GM19043 (cell line): Measurements from ENCODE around the gene NPLOC4.
"Not testable (repeated sequence)": the region's sequence is repeated elsewhere in the genome, so short reads cannot be mapped to it uniquely, and the experiment has no call there.

ENCODE experiments used
- ATAC-seq: cut with Tn5 transposase; IDR thresholded peaks from one replicate; pipeline ENCODE4 v1.9.1; 2021; ENCODE audit warnings: low read depth; ENCODE audit not compliant: unreplicated experiment

NPLOC4 gene

DNA sequence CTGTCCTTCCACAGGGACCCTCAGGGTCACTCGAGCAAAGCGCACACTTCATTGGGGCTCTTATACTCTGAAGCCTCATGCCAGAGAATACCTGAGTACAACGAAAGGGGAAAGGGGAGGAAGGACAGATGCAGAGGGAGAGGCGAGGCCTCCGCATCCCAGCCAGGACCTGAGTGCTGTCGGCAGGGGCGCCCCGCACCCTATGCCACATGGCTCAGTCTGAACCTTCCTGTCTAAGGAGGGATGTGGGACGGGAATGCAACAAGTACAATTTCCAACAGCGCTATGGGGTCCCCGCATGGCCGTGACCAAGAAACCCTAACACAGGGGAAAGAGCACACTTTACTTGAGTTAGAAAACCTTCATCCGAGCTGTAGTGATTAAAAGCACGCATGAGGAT lies 44.9 kb downstream of the NPLOC4 start:
- no peak for ATAC-seq

DNA sequence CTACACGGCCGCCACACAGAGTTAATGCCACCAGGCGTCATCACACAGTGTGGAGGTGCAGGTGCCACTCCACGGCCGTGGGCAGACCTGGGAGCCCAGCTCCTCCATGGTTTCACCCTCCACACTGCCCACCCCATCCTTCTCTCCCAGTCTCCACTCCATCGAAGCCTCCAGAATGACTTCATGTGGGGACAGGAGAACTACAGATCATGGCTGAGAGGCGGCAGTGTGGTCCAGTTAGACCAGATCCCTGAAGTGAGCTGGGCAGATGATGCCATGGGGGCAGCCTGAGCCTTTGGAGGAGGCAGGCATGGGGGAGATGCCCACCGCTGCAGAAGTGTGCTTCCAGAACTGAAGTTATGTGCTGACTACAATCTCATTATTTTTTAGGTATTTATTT lies 46.8 kb downstream of the NPLOC4 start:
- ATAC-seq: no peak

DNA sequence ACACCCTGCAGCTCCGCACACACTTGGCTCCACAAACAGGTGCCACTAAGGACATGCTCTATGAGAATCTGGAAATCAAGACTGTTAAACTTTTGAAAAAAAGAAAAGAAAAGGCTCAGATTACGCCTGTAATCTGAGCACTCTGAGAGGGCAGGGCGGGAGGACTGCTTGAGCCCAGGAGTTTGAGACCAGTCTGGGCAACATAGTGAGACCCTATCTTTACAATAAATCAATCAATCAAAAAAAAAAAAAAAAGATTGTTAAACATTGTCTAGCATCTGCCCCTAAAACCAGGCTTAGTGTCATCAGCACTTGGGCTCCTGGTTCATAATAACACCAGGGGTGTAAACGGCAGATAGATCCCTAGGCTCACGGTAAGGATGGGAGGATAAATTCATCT lies 47.3 kb downstream of the NPLOC4 start:
- no peak for ATAC-seq

DNA sequence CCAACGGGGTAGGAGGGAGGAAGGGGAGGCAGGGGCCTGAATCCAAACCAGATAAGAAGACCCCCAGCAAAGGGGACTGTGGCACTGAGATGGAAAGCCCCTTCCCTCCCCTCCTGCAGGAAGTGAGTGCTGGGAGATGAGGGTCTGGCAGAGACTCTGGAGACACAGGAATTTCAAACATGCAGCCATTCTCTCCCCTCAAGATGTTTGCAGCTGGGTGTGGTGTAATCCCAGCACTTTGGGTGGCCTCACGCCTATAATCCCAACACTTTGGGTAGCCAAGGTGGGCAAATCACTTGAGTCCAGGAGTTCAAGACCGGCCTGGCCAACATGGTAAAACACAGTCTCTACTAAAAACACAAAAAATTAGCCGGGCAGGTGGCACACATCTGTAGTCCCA lies 50.8 kb downstream of the NPLOC4 start:
- ATAC-seq: no peak

DNA sequence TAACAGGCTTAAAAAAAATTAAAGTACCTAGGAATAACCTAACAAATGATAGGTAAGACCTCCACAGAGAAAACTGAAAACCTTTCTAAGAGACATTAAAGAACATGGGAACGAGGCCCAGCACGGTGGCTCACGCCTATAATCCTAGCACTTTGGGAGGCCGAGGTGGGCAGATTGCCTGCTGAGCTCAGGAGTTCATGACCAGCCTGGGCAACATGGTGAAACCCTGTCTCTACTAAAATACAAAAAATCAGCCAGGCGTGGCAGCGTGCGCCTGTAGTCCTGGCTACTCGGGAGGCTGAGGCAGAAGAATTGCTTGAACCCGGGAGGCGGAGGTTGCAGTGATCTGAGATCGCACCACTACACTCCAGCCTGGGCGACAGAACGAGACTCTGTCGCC lies 52.1 kb downstream of the NPLOC4 start:
- not testable (repeated sequence) for ATAC-seq

DNA sequence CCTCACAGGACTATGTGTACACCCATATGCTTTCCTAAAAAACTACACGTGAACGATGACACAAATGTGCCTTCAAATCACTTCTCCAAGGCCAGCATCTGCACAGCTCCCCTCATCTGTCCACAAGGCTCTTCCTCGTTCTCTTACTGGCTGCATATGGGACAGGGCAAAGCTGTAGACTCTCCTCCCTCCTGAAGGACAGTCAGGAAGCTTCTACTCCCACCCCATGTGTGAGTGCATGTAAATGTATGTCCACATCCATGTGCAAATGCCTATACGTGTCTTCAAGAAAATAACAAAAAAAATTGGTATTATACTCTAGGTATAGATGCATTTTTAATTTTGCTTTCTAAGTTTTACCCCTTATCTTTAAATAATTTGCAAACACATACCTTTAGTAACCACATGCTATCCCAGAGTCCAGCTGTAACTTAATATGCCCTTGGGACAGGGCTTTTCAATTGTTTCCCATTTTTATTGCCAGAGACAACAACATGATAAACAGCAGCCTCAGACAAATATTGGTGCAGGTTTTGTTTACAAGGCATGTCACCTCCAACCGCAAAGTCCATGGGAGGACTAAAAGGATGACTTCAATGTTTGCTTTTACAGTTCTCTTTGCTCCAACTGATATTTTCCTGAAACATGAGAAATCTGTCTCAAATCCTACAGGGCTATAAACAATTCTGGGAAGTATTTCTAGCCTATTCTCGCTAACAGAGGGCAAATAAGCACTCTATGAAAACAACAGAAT lies 53.1 kb downstream of the NPLOC4 start:
- ATAC-seq: no peak

DNA sequence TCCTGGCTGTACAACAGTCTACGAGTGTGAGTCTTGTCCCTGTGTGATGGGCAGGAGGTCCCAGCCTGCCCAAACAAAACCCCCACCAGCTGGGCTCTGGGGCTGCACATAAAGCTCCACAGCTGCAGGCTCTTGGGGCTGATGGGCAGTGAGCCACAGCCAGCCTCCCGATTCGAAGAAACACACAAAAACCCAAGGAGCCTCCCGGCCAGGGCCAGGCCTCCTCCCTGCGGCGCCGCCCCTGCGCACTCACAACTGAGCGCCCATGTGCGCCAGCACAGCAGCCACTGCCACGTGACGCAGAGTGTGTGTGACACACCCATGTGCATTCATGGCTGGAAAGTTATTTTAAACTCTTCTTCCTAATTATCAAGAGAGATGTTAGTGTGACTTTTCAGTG lies 54.2 kb downstream of the NPLOC4 start:
- ATAC-seq: no peak

DNA sequence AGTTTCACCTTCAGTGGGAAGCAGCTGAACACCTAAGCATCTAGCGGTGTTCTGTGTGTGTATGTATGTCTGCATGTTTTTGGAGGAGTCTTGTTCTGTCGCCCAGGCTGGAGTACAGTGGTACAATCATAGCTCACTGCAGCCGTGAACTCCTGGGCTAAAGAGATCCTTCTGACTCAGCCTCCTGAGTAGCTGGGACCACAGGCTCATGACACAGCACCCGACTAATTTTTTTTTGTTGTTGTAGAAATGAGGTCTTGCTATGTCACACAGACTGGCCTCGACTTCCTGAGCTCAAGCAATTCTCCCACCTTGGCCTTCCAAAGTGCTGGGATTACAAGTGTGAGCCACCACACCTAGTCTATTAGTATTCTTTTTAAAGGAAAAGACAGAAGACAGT lies 54.6 kb downstream of the NPLOC4 start:
- ATAC-seq: no peak

DNA sequence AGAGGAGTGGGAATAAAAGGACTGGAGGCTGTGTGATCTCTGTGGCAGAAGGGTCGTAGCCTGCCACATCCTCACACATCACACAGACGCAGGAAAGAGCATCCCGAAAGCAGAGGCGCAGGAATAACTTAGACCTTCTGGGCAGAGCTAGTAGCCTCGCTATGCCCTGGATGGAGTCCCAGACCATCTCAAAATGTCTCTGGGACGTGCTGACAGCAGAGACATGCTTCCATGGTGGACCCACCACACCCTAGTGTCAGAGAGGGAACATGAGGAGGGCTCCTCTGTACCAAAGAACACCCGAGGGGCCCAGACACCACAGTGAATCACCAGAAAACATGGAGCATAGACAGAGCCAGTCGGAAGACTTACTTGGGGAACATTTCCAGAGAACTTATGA lies 55.2 kb downstream of the NPLOC4 start:
- ATAC-seq: no peak

DNA sequence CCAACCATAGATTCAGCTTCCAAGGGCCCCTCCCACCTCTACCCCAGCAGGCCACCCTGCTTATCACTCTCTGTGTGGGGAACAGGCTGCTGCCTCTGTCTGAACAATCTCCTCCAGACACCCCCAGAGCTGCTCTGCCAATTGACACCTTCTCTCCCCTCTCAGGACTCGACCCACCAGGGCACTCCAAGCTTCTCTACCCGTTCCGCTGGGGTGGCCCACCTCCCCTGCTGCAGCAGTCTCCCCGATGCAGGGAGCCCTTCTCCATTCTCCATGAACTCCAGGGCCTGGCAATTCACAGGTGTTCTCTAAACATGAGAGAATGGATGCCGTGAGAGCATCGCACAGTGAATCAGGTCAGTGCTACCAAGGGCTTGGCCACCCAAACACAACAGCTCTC lies 56.4 kb downstream of the NPLOC4 start:
- ATAC-seq: no peak

DNA sequence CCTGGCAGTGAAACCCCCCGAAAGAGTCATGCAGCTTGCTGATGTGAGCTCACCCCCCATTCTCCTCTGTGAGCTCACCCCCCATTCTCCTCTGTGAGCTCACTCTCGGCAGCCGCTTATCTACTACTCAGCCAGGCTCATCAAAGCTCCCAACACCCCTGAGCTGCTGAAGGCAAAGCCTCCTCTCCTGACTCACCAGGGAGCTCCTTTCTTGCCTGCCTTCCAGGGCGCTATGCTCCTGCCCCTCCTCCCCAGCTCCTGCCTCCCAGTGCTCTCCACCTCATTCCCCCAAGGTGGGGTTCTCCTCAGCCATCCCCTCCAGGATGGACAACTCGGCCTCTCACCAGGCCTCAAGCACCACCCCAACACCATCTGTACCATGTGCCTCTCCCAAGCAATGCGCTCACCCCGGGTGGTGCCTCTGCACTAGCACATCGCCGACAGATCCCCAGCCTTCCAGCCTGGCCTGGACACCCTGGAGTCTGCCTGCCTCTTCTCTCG lies 57.0 kb downstream of the NPLOC4 start:
- no peak for ATAC-seq

DNA sequence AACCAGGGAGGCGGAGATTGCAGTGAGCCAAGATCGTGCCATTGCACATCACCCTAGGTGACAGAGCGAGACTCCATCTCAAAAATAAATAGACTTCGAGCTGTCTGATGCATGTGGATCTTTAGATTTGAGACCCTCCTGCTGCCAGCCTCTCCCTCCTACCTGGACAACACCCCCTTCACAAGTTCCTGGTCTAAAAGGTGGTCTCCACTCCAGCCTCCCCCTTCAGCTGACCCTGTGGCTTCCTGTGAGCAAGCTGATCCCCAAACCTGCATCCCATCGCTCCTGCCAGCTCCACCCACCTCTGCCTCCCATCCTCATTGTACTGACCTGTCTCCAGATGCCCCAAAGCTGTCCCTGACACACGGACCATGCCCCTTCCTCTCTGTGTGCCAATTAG lies 57.6 kb downstream of the NPLOC4 start:
- no peak for ATAC-seq

DNA sequence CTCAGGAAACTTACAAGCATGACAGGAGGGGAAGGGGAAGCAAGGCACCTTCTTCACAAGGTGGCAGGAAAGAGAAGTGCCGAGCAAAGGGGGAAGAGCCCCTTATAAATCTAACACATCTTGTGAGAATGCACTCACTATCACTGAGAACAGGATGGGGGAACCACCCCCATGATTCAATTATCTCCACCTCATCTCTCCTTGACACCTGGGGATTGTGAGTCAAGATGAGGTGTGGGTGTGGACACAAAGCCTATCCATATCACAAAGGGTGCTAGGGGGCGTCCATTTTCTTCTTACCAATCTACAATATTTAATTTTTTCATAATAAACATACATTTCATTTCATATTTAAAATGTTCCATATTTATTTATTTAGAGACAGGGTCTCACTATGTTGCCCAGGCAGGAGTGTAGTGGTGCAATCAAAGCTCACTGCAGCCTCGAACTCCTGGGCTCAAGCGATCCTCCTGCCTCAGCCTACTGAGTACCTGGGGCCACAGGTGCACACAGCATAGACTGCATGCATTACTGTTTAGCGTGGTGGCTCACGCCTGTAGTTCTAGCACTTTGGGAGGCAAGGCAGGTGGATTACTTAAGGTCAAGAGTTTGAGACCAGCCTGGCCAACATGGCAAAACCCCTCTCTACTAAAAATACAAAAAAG lies 58.2 kb downstream of the NPLOC4 start:
- ATAC-seq: no peak

DNA sequence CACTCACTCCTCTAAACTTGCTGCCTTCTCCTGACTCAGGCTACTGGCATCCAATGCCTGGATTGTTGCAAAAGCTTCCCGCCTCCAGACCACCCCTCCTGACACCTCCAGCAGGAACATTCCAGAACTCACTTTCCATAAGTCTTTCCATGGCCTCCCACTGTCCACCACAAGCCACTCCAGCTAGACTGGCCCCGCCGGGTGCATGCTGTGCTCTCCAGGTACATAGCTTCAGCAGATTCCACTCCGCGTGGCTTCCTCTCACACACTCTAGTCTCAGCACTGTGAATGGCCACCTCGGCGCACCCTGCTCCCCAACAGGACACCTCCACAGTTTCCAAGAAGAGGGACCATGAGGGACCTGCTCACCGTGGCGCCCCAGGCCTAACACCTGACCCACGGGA lies 58.9 kb downstream of the NPLOC4 start:
- no peak for ATAC-seq

DNA sequence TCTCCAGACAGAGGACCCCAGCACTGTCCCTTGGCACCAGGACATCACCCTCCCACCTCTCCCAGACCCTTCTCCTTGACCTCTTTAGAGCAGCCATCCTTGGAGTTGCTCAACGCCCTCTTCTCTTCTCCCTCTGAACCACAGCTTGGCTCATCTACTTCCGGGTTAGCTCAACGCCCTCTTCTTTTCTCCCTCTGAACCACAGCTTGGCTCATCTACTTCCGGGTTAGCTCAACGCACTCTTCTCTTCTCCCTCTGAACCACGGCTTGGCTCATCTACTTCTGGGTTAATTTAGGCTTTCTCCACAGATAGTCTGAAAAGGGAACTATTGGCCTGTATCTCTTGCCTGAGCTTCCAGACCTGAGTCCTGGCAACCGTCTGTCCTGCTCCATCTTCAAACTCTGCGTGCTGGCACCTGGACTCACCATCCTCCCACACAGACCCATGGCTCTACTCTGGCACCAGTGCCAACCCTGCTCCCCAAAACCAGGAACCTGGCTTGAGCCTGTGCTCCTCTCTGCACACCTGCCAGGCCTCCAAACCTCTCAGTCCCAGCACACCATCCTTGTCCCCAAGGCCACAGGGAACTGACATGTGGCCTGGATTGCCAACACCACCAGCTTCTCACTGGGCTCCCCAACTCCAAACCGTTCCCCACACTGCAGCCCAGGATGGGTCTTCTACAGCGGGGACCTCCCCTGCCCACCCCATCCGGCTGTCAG lies 59.5 kb downstream of the NPLOC4 start:
- ATAC-seq: no peak

DNA sequence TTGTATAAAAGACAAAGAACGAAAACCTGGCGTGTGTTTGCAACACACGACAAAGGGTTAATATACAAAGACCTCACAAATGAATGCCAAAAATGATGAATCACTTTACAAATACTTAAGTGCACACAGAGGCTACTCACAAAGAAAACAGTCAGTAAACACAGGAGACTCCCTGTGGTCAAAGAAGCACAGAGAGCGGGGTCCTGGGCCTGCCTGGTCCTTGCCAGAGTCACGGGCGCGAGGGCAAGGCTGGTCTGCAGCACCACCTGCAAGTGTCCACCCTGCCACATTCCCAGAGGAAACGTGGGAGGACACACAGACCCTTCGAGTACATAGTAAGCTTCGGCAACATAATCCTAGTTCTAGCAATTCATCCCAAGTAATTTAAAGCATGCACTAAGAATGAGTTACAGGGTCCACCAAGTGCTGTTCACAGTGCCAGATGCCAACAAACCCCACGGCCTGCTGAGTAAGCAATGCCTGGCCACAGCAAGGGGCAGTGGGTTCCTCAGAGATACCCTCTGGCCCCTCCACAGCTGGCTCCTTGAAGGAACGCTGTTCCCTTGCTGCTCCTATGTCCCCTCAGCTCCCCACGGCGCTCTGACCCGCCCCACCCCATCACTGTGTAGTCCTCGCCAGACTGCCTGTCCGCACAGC lies 60.2 kb downstream of the NPLOC4 start:
- no peak for ATAC-seq

DNA sequence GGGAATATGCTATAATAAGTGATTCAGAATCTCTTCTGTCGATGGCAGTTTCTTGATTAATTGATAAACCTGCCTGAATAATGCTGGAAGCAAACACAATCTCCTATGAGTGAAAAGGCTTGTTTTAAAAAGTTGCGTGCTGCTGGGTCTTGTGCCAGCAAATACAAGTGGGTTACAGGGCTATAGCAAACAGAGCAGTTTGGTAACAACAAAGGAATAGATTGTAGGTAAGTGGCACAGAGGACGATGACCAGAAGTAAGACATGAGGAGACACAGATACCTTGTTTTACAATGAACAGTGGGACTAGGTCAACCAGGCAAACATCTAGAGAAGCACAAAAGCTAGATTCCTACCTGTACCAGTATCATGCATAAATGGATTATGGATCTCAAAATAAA lies 61.1 kb downstream of the NPLOC4 start:
- no peak for ATAC-seq

DNA sequence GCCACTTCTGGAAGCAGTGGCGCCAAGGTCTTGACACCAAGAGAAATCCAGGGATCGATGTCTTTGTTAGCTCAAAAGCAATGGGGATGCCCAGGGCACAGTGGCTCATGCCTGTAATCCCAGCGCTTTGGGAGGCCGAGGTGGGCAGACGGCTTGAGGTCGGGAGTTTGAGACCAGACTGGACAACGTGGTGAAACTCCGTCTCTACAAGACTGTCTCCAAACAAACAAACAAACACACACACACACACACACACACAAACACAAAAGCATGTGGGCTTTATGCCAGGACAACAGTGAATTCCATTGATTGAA lies 62.3 kb downstream of the NPLOC4 start:
- no peak for ATAC-seq

DNA sequence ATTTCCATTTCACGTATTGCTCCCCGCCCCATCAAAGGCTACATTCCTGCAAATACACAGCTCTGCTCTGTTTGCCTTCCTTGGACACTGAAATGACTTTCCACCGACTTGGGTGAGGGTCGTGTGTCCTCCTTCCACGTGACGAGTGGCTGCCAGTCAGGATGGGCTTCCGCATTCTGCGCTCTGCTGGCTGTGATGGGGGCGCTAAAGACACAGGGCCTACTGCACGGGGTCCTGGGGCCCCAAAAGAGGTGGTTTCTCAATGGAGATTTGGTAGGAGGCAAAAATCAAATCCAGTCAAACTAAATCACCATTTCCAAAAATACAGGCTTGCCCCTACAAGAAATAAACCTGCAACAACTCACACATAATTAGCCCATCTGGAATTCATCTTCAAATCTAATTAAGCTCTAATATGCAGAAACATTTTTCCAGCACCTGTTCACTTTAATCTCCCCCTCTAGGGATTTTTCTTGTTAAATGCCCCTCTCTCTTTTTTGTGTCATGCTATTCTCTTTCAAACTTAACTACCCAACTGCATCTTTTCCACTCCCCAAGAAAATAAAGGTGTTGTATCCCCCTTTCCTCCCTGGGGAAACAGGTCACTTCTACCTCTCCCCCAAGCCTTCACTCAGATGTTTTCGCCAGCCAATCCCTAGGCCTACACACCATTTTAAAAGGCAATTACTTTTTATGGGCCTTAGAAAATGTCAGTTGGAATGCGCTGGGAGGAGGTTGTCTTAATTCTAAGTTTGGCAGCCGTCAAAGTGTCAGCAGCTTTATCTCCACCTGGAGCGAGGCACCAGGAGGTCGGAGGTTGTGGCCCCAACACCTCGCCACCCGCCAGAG lies 62.9 kb downstream of the NPLOC4 start:
- ATAC-seq: no peak

DNA sequence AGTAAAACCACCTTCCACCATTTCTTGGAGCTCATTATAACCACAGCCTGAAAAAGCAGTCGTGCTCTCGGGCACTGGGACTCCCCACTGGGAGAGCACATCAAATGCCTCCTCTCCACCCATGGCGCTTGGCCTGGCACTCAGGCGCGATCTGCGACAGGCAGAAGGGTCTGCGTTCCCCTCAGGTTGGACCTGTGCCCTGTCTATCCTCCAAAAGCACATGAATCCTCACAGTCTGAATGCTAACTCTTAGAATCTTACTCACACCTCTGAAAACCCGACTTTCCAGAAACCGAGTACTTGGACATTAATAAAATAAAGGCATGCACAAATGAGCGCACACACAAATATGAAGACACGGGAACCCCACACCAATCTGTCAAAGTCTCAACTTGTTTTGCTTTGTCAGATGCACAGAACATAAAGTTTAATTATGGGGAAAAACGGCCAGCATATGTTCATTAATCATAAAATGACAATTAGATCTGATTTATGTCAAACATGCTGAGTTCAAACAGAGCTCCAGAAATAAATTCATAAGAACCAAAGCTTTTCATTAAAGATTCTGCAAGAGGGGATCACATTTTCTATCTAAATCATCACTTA lies 64.2 kb downstream of the NPLOC4 start:
- ATAC-seq: no peak
